Uterus (tissue), 2 donors: ENCODE results near the gene RCN2.

Experiments
- POLR2A ChIP-seq, 2 donors: fragments of 450-650 bp; IDR thresholded peaks; one replicate each; pipeline ENCODE4 v1.6.1; 2016; ENCODE audit warnings: antibody characterized with exemption in 2 of 2, mild to moderate bottlenecking in 1 of 2, moderate library complexity in 1 of 2
- TF ChIP-seq, protein P1 (sequence below), 4 experiments: fragments of 200-600 bp in 2 of 4; fragments of 450-650 bp in 2 of 4; sonication (generic) in 2 of 4; IDR thresholded peaks; one replicate each; pipeline ENCODE4 v1.5.1; 2016 to 2019; ENCODE audit warnings: antibody characterized with exemption in 4 of 4, mild to moderate bottlenecking in 2 of 4, moderate library complexity in 1 of 4

DNA sequence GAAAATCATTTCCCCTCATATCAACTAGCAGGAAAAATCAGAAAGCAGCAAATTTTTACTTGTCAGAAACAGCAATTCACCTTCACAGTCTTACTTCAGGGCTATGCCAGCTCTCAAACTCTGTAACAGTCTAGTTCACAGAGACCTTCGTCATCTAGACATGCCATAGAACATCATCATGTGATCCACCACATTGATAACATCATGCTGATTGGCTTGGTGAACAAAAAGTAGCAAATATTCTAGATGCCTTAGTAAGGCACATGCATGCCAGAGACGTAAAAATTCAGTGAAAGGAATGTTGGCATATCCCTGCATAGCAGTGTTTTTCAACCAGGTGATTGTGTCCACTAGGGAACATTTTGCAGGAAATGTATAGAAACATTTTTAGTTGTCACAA, 17.8 kb upstream of the RCN2 start:
- TF ChIP-seq, protein P1, sequence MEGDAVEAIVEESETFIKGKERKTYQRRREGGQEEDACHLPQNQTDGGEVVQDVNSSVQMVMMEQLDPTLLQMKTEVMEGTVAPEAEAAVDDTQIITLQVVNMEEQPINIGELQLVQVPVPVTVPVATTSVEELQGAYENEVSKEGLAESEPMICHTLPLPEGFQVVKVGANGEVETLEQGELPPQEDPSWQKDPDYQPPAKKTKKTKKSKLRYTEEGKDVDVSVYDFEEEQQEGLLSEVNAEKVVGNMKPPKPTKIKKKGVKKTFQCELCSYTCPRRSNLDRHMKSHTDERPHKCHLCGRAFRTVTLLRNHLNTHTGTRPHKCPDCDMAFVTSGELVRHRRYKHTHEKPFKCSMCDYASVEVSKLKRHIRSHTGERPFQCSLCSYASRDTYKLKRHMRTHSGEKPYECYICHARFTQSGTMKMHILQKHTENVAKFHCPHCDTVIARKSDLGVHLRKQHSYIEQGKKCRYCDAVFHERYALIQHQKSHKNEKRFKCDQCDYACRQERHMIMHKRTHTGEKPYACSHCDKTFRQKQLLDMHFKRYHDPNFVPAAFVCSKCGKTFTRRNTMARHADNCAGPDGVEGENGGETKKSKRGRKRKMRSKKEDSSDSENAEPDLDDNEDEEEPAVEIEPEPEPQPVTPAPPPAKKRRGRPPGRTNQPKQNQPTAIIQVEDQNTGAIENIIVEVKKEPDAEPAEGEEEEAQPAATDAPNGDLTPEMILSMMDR (IDR thresholded peaks at IDR 0.05) = no peak
- no peak for TF ChIP-seq POLR2A (IDR thresholded peaks at IDR 0.05)
